Stimulated activated CD8-positive, alpha-beta memory T cell treated with anti-CD3 and anti-CD28 coated beads, Interleukin-7, amount 100 ng/mL, for 24 hours (primary cell): Measurements from ENCODE around the gene SEMA4D.

ENCODE experiments used
- DNase-seq: peaks from one replicate; pipeline ENCODE4 v3.0.0-alpha.2; 2020; ENCODE audit warnings: low read depth

Gene SEMA4D

DNA sequence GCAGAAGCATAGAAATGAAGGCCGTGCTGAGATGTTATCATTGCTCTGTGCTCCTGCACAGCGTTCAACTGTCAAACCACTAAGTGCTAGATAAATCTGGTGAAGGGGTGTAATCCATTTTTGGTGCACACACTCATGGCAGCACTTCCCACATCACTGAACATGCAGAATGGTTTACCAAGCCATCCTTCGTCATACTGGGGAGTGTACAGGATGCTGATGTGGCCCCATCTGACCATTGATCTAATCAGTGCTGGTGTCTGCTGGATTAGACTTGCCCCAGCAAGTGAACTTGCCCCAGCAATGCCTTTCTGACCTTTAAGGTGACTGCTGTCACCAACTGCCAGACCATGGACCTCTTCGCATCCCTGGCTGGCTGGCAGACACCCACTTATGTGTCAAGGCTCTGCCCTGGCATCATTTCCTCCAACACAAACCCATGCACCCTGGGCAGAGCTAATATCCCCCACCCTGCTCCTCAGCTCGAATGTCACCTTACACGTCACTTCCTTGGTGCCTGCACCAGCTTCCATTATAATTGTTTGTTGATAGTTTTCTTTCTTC lies 4.2 kb upstream of the SEMA4D start:
- no peak for DNase-seq

DNA sequence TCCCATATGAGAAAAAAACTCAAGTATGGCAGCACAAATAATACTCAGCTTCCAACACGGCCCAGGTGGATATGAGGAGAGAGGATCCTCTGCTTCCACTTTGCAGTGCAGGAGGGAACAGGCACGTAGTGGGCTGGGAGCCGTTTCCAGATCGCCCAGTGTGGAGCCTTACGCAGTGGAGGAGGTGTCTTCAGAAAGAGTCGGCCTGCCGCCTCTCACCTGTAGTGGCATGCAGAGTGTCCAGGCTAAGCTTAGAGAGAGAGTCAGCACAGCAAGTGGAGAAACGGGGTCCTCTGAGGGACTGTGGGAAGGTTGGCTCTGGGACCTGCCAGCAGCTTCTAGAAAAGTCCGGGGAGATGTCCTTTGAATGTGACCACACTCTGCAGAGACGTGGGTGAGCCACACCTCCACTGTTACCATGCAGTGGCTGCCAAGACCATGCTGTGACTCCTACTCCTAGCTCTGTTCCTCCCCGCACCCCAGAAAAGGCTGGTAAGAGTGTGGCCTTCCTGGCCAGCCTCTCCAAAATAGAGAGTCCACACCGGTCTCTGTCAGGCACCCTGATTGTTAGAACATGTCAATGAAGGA lies 3.5 kb upstream of the SEMA4D start:
- no peak for DNase-seq

DNA sequence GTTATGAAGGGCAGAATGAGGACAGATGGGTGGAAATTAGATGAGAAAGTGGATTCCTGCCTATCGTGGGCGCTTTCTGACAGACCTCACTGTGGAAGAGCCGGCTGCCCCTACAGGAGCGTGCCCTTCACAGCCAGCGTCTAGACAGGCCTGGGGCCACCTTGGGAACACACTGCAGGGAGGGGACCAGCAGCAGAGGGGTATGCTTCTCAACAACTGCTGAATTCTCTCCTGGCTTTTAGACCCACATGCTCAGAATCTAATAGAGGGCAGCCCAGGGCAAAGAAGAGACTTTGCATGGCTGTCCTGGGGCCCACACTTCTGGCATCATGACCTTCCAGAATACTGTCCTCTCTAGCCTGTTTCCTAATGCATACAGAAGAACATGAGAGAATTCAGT lies 2.1 kb upstream of the SEMA4D start:
- no peak for DNase-seq

DNA sequence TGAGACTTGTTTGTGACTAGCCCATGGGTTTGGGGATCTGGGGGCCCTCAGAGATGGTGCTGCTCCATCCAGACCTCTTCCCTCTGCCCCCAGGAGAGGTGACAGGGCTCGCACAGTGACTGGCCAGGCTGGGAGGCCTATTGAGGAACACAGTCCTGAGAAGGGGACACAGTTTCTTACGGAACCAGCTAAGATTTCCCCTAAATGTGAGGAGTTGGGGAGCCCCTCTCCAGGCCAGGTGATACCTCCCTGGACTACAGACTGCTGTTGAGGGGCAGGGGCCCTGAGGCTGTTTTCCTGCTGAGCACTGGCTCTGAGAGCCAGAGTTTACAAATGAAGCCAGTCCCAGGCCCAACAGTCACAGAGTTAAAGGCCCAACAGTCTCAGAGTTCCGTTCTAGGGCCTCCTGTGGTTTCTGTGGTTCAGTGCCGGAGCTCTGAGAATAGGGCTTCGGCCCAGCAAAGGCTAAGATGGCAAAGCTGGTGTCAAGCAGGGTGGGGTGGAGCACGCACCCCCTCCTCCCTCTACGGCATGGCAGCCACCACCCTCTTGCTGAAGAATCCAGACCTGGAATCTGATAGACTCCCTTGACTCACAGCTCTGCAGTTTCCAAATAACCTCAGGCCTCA lies 1.1 kb upstream of the SEMA4D start:
- no peak for DNase-seq

DNA sequence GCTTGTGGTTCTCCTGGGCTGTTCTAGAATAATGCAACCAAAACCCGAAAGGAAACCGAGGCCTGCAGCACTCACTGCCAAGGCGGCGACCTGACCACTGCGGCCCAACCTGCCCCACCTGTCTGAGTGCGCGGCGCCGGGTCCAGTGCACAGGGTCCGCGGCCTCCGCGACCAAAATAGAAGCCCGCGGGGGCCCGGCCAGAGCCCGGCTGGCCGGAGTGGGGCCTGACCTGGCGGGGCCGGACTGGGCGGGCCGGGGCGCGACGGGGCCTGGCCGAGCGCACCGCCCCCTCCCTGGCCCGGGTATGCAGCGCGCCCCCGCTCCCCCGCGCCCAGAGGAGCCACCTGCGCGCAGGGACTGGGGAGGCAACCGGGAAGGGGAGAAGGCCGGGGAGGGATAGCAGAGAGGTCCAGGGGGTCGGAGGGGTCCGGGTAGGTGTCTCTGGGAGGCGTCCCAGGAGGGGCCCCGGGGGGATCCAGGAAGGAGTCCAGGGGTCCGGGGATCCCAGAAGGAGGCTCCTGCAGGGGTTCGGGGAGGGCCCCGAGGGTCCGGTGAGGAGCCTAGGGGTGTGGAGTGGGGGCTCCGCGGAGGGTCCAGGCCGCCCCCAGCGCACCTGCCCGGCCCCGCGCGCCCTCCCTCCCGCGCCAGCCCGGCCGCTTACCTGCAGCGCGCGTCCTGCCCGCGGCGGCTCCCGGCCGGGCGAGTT lies 503 bp downstream of the SEMA4D start:
- DNase-seq, result no peak

DNA sequence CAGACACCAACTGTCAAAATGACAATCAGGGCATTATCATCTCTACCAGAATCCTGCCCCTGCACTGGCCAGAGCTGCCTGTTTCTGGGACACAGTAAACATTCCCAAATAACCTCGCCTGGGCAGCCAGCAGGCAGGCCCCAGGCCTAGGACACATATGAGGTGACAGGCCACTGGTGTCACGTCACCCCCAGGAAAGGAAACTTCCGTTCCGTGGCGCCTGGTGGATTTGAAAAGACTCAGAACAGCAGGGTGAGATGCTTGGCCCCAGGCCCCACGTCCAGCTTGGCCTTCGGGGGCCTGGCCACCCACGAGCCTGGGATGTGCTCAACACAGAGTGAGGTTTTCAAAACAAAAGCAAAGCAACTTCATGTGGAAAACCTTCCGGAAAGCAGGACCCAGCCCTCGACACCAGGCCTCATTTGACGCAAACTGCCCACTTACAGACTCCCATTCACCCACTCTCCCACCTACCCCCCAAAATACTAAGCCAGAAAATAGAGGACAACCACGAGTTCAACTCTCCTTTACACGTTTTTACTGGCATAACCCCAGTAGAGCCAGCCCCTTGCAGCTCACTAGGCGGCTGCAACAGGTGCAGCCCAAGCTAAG lies 1.2 kb downstream of the SEMA4D start:
- no peak for DNase-seq

DNA sequence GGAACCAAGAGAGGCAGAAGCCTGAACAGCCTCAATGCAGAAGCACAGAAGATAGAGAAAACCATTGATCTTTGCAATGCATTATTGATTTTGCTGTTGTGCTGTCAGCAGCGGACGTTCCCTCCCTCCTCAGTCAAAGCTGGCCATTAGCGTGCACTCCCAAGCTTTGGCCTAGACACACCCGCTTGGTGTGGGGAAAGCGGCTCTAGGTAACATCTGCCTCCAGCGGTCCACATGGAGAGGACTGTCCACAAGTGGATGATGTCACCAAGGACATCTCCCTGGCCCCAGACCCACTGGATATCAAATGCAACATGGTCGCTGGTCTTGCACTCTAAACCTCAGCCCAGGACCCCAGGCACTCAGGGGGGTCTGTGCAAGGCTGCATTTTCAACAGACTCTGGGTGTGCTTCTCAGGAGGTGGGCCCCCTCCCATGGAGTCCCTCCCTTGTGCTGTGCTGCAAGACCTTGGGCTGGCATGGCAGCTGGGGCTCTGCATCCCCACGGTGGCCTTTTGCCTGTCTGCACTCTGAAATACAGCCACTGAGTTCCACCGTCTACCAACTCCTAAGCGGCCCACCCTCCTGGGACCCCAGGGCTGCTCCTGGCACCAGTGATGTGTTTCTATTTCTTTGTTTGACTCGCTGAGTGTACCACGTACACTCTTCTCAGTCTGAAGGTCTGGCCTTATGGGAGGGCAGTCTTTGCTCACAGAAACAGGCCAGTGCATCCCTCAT lies 1.9 kb downstream of the SEMA4D start:
- DNase-seq, result no peak

DNA sequence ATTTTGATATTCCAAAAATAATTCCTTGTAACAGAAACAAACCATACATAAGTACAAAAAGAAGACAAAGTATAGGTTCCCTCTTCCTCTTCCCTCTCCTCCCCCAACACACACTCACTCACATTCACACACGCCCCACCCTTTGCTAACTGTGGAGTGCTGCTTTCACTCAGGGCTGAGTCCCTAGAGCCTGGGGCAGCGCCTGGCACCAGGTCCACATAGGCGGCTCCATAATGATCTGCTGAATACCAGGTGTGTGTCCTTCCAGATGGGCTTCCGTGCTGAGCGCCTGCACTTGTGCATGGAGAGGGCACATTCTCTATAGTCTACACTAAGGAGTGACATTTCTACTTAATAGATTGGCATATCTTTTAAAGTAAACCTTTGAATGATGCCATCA lies 3.7 kb downstream of the SEMA4D start:
- DNase-seq, result no peak

DNA sequence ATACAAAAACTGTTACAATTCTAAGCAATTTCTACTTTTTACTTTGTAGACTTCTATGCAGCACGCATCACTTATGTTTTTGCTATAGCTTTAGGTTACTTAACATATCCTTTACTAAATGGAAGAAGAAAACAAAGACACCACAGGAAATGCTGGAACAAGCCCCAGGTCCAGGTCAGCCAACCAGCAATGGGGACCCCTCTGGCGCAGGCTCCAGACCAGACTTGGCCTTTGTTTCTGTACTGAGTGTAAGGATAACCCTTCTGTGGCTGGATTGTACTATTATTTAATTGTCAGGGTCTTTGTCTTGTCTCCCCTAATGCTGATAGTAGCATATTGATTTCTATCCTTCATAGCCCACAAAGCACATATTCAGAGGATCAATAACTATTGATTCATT lies 4.2 kb downstream of the SEMA4D start:
- DNase-seq, result no peak

DNA sequence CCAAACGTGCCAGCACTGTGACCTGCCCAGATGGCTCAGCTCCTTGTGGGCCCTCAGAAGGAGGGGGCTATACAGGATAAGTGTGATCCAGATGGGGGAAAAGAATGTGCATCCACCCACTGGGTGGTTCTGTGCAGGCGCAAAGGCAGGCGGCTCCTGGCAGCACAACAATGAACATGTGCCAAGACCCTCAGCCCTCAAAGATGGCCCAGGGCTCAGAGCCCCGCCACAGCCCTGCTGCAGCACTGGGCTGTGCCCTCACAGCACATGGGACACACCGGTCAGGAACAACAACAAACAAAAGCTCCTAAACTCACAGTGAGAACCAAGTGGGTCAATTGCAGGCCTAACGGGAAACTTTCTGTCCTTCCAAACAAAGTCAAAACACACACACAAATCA lies 4.7 kb downstream of the SEMA4D start:
- no peak for DNase-seq

DNA sequence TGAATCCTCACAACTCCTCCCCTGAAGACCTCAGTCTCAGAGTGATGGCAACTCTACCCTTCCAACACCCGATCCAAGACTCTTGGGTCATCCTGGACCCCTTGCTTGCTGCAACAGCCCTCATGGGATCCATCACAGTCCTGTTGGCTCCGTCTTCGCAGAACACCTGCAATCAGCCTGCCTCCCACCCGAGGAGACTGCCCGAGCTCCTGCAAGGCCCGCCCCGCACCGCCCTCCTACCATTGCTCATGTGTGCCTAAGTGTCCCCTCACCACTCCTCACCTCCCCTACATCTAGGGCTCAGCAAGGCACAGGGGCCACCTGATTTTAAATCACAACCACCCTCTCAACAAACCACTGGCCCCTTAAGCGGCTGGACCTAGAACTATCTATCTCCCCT lies 5.3 kb downstream of the SEMA4D start:
- DNase-seq, result no peak

DNA sequence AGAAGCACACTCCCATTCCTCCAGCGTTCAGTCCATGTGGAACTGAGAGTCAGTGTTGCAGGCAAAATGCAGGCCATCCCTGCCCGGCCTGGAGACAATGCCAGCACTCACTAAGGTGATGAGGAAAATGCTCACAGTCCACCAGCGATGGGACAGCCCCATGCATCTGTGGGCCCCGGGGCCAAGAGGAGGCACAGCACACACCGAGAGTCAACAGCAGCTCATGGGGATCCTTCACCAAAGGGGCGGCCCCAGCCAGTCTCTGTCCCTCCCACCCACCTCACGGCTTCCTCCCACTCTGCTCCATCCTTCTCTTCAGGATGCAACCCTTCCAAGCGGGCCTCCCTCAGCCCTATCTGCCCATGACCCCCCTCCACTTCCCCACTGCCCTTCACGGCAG lies 6.2 kb downstream of the SEMA4D start:
- no peak for DNase-seq

DNA sequence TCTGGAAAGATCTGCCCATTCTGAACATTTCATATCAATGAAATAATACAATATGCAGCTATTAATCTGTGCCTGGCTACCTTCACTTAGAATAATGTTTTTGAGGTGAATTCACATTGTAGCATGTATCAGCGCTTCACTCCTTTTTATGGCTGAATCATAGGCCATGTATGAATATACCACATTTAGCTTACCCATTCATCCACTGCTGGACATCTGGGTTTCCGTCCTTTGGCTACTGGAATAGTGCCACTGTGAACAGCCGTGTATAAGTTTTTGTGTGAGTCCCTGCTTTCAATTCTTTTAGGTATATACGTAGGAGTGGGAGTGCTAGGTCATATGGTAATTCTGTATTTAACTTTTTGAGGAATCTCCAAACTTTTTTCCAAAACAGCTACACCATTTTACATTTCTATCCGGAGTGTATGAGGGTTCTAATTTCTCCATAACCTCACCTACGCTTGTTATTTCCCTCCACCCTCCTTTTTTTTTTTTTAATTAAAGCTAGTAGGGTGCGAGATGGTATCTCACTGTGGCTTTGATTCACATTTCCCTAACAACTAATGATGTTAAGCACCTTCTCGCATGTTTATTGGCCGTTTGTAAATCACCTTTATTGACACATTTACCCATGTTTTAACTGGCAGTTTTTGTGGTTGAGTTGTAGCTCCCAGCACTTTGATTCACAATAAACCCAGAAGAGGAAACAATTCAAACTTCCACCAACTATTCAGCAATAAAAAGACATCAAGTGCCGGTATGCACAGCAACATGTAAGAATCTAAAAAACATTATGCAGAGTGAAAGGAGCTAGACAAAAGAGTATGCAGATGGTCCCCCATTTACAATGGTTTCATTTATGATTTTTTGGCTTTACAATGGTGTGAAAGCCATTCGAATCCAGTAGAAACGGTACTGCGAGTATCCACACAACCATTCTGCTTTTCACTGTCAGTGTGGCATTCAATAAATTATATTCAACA lies 8.1 kb downstream of the SEMA4D start:
- no peak for DNase-seq

DNA sequence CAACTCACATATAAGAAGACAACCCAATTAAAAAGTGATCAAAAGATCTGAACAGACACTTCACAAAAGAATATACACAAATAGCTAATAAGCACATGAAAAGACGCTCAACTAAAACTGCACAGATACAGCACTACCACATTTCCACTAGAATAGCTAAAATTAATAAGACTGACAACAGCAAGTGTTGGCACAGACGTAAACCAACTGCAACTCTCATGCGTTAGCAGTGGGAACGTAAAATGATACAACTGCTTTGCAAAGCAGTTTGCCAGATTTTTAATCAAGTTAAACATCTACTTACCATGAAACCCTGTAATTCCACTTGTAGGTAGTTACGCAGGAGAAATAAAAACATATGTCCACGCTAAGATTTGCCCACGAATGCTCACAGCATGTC lies 9.0 kb downstream of the SEMA4D start:
- no peak for DNase-seq

DNA sequence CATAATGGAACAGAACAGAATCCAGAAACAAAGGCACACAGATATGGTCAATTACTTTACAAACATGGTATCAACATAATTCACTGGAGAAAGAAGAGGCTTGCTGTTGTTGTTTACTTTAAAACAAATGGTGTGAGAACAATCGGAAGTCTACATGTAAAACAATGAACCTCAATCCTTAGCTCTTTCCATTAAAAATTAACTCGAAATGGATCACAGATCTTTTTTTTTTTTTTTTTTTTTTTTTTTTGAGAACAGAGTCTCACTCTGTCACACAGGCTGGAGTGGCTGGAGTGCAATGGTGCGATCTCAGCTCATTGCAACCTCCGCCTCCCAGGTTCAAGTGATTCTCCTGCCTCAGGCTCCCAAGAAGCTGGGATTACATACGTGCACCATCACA lies 9.8 kb downstream of the SEMA4D start:
- DNase-seq, result no peak

DNA sequence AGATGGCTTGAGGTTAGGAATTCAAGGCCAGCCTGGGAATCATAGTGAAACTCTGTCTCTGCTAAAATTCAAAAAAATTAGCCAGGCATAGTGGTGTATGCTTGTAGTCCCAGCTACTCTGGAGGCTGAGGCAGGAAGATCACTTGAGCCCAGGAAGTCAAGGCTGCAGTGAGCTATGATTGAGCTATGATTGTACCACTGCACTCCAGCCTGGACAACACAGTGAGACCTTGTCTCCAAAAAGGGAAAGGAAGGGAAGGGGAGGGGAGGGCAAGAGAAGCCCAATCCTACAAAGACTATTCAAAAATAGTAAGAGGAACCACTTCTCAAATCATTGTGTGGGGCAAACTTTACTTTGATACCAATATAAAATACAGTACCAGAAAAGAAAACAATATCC lies 11.2 kb downstream of the SEMA4D start:
- DNase-seq, result no peak

DNA sequence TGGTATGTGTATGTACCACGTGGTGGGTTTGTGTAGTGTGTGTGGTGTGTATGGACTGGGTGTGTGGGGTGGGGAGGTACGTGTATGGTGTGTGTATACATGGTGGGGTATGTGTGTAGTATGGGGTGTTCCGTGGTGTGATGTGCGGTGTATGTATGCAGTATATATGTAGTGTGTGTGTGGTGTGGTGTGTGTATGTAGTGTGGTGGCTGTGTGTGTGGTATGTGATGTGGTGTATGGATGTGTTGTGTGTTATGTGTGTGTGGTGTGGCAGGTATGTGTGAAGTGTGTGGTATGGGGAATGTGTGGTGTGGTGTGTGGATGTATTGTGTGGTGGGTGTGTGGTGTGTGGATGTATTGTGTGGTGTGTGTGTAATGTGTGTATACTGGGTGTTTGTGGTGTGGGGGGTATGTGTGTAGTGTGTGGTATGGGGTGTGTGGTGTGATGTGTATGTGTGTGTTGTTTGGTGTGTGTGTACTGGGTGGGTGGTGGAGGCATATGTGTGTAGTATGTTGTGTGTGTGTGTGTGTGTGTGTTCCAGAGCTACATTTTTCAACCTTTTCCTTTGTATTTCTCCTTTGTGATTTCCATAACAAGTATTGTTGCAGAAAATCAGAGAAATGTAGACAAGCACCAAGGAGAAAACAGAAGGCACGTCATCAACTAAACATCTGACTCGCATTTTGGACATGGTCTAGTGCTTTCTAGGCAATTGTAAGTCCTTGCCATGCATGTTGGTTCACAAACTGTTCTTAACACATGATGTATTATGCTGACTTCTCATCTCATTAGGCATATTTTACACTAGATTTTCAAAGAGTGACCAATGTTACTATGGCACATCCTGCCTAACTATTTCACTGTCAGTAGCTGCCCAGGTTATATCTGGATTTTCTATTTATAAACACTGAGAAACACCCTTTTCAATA lies 13.2 kb downstream of the SEMA4D start:
- no peak for DNase-seq

DNA sequence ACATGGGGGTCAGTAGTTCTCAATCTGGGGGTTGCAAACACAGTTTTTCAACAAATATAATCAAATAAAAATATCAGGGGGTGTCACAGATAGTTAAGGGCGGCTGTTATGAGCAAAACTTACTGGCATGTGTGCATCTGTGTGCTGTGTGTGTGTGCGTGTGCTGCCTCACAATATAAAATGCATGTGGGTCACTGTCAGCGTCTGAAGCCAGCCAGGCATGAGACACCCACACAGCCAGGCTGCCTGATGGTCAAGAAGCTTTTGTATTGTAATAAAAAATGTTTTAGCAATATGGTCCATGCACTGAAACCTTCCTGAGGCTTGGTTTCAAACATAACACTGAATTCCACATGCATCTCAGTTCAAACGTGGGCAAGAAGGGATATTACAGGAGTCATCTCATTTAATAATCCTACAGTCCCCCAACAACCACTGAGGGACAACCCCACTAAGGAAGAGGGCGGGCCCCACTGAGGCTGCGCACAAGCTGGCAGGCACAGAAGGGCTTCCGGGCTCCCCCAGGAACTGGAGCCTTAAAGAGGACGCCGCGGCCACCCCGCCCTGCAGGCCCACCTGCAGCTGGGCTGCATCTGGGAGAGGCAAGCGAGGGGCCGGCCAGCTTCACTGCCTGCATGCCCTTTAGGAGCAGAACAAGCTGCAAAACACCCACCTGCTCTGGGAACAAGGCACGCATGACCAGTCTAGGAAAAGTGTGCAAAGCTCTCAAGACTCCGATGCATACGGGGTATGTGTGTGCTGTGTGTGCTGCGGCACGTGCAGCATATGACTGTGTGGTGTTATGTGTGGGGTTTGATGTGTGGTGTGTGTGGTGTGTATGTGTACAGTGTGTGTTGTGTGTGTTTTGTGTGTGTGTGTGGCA lies 14.1 kb downstream of the SEMA4D start:
- peak; percentile 65 for DNase-seq

DNA sequence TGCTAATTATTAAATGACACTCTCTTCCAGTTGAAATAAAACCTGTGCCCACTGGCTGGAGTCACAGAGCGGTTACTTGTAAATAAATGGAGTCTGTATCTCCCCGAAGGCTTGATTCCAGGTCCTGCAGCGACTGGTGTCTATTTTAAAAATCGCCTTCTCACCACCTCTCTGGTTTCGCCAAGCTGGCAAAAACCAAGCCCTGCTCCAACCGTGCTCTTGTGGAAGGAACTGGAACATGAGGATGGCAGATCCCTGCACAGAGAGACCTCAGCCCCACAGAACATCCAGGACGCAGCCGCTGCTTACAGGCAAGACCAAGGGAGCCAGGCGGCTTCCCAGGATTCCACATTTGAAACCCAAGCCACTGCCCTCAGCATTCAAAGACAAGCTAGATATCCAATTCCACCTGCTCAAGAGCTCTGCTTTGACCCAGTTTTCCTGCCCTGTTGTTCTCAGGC lies 15.0 kb downstream of the SEMA4D start:
- DNase-seq, result no peak
